ENCODE results near the gene PDGFC. TPM values are rescaled to one million over a fixed set of nuclear protein-coding genes. Genes with fewer than 3 reads are reported as not detected.

The PDGFC gene
- total RNA-seq, 1 experiment from 2014 or later: 4.5 TPM

DNA sequence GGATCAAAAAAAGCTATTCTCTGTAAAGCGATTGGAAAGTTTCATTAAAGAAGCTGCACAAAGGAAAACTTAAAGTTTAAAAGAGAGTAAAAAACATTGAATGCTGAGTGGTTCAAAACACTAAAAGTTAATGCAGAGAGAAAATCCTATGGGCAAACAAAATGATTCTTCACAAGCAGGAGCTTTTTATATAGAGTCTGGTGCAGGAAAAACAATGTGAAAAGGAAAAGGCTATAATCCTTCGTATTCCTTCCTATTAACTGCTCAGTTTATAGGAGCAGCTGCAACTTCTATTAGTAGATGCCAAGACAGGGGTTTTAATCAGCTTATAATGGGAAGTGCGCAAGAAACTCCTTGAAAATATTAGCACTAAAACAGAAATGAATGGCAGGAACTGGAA lies 100.7 kb downstream of the PDGFC start:
- no peak overlapping the region for H3T11ph ChIP-seq (ENCODE audit: low read length)
- no CpG with 5 or more reads among the region's 3 CpGs for WGBS (ENCODE audit: extremely low coverage, insufficient read length, low lambda C conversion rate)
- no peak overlapping the region for H3K18ac ChIP-seq (ENCODE audit: insufficient read length, low read depth, low read length)
- Mint-ChIP-seq H3K36me3 (ENCODE audit: insufficient read depth in 1 of 3, low read depth in 3 of 3) (no peaks in the 10 kb centered on the region), H3K9me3 (no peaks in the 10 kb centered on the region), H3K27me3 (ENCODE audit: low read depth) (no peaks in the 10 kb centered on the region), H3K4me1 (no peaks in the 10 kb centered on the region), H3K4me3 (no peak overlapping the region), H3K27ac (no peak overlapping the region)
- no peak overlapping the region for H2BK5ac ChIP-seq (ENCODE audit: insufficient read length, low read length)
- H3K79me1 ChIP-seq (ENCODE audit: insufficient read depth, low read depth, low read length, poor library complexity, severe bottlenecking): no peaks in the 10 kb centered on the region
- no peaks in the 10 kb centered on the region for H3K23me2 ChIP-seq (ENCODE audit: insufficient read length, low read depth, low read length, poor library complexity, severe bottlenecking)
- H4K8ac ChIP-seq (replicated peaks; ENCODE audit: insufficient read length, low read depth, low read length): no peak overlapping the region
- H4K5ac ChIP-seq (ENCODE audit: insufficient read length, low read depth, low read length): no peak overlapping the region
- H3K9me3 ChIP-seq (ENCODE audit: control insufficient read depth, low read depth, low read length): no peaks in the 10 kb centered on the region
- H3K56ac ChIP-seq (ENCODE audit: insufficient read length, low read depth, low read length): no peak overlapping the region
- no peaks in the 10 kb centered on the region for H3K27me3 ChIP-seq (ENCODE audit: insufficient read depth, low read length)
- H3K27ac ChIP-seq (ENCODE audit: insufficient read length, low read depth, low read length): no peak overlapping the region
- H3K14ac ChIP-seq (ENCODE audit: insufficient read depth, low read length): no peak overlapping the region
- H2AK5ac ChIP-seq (ENCODE audit: insufficient read length, low read length): no peak overlapping the region
- H2AFZ ChIP-seq (ENCODE audit: low read length): no peak overlapping the region
- no peak overlapping the region for H2BK12ac ChIP-seq (ENCODE audit: insufficient read length, low read depth, low read length)
- H3K79me2 ChIP-seq (ENCODE audit: insufficient read depth, low read length): no peaks in the 10 kb centered on the region
- DNase-seq: no peak
- H3K4me1 ChIP-seq (ENCODE audit: insufficient read depth, low read length): no peaks in the 10 kb centered on the region
- H4K91ac ChIP-seq (ENCODE audit: insufficient read length, low read depth, low read length): no peak overlapping the region
- no peak overlapping the region for H3K23ac ChIP-seq (ENCODE audit: insufficient read length, low read depth, low read length)
- TF ChIP-seq, protein P1, sequence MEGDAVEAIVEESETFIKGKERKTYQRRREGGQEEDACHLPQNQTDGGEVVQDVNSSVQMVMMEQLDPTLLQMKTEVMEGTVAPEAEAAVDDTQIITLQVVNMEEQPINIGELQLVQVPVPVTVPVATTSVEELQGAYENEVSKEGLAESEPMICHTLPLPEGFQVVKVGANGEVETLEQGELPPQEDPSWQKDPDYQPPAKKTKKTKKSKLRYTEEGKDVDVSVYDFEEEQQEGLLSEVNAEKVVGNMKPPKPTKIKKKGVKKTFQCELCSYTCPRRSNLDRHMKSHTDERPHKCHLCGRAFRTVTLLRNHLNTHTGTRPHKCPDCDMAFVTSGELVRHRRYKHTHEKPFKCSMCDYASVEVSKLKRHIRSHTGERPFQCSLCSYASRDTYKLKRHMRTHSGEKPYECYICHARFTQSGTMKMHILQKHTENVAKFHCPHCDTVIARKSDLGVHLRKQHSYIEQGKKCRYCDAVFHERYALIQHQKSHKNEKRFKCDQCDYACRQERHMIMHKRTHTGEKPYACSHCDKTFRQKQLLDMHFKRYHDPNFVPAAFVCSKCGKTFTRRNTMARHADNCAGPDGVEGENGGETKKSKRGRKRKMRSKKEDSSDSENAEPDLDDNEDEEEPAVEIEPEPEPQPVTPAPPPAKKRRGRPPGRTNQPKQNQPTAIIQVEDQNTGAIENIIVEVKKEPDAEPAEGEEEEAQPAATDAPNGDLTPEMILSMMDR (conservative IDR thresholded peaks at IDR 0.05): no peak
- no peaks in the 10 kb centered on the region for H4K20me1 ChIP-seq (ENCODE audit: control insufficient read depth, insufficient read depth, insufficient read length)
- no peak overlapping the region for H2BK20ac ChIP-seq (ENCODE audit: low read depth, low read length, poor library complexity, severe bottlenecking)
- H2BK15ac ChIP-seq (ENCODE audit: low read depth, low read length): no peak overlapping the region
- H3K4me2 ChIP-seq (ENCODE audit: insufficient read depth, insufficient read length, low read length): no peak overlapping the region
- H3K9ac ChIP-seq (ENCODE audit: extremely low read depth, insufficient read length, low read length): no peak overlapping the region
- no peak overlapping the region for H3K4ac ChIP-seq (ENCODE audit: low read depth, low read length)
- H2BK120ac ChIP-seq (ENCODE audit: low read depth, low read length, poor library complexity, severe bottlenecking): no peak overlapping the region
